ENCODE data around the gene MAP2K3.
"Not testable (repeated sequence)": the region's sequence is repeated elsewhere in the genome, so short reads cannot be mapped to it uniquely, and the experiment has no call there.

The MAP2K3 gene

DNA sequence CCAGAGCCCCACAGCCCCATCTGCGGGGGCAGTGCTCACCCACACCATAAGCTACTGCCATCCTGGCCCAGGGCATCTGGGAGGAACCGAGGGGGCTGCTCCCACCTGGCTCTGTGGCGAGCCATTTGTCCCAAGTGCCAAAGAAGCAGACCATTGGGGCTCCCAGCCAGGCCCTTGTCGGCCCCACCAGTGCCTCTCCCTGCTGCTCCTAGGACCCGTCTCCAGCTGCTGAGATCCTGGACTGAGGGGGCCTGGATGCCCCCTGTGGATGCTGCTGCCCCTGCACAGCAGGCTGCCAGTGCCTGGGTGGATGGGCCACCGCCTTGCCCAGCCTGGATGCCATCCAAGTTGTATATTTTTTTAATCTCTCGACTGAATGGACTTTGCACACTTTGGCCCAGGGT, 29.8 kb downstream of the MAP2K3 start:
- not testable (repeated sequence) for DNase-seq

DNA sequence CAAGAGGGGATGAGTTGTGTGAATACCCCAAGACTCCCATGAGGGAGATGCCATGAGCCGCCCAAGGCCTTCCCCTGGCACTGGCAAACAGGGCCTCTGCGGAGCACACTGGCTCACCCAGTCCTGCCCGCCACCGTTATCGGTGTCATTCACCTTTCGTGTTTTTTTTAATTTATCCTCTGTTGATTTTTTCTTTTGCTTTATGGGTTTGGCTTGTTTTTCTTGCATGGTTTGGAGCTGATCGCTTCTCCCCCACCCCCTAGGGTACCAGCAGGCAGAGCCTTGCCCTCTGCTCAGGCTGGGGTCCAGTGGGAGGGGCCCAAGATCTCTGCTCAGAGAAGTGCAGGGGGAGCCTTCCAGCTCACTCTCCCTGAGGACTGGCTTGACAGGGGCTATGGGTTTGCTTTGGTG, 30.2 kb downstream of the MAP2K3 start:
- DNase-seq, result not testable (repeated sequence)

GRCh38 chr17:21315246-21316000, 30.9 kb downstream of the MAP2K3 start:
- not testable (repeated sequence) for DNase-seq

- not testable (repeated sequence) for DNase-seq
Measured at GRCh38 chr17:21316212-21316886, 31.8 kb downstream of the MAP2K3 start.

DNA sequence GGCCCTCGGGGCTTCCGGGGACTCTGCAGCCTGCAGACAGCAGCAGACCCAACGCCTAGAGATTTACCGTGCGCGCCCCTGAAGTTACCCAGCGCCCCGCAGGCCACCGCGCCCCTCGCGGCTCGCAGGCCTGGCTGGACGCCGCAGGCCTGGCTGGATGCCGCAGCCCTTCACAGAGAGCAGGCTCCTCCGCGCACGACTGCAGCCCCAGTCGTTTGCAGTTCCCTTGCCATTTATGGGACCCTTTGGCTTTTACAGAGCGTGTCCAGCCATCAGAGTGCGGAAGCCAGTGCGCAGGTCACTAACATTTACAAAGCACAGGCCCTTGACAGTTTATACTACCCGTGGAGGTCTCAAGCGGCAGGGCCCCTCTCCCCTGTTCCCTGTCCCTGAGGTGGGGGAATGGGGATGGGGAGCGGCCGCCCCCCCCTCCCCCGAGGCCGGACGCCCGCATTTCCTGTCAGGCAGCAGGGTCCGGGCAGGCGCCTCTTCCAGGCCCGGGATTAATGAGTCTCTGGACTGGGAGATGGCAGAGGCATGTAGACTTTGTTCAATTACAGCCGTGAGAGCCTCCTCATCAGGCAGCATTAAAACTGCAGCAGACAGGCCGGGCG, 32.5 kb downstream of the MAP2K3 start:
- DNase-seq, result not testable (repeated sequence)

- DNase-seq, result not testable (repeated sequence)
Measured at GRCh38 chr17:21317821-21318220, 33.3 kb downstream of the MAP2K3 start.

DNA sequence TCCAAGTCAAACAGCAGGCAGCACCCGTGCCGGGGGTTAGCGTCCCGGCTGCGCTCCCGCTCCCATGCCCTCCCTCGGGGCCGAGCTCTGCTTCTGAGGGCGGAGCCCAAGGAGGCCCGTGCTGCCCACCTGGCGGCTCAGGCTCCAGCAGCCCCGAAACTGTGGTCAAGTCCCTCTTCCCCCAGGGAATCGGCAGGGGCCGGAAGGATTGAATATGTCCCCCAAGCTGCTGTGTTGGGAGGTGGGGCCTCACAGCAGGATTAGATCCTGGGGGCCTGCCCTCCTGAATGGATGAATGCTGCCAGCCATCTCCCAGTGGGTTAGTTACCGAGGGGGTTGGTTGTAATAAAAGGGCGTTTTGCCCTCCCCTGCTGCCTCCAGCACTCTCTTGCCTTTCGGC, 33.9 kb downstream of the MAP2K3 start:
- DNase-seq, result no peak

DNA sequence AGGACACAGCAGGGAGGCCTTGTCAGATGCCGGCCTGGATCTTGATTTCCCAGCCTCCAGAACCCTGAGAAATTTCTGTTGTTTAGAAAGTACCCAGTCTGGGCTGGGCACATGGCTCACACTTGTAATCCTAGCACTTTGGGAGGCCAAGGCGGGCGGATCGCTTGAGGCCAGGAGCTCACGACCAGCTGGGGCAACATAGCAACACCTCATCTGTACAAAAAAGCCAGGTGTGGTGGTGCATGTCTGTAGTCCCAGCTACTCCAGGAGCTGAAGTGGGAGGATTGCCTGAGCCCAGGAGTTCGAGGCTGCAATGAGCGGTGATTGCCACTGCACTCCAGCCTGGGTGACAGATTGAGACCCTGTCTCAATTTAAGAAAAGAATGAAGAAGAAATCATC, 34.3 kb downstream of the MAP2K3 start:
- DNase-seq, result not testable (repeated sequence)

DNA sequence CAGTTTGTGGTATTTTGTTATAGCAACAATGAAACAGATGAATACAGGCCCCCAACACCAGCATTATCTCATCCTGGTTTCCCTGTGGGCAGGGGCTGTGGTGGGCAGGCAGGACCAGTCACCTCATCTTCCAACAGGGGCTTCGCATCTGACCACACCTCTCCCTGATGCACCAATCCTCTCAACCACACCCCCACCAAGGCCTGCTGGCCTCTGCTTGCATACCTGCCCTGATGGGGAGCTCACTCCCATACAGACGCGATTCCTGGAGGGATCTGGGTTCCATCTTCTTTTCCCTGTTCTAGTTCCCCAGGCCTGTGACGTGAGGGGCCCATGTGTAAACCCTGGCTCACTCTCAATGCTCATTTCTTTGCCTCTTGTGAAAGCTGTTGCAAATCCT, 34.7 kb downstream of the MAP2K3 start:
- not testable (repeated sequence) for DNase-seq

DNA sequence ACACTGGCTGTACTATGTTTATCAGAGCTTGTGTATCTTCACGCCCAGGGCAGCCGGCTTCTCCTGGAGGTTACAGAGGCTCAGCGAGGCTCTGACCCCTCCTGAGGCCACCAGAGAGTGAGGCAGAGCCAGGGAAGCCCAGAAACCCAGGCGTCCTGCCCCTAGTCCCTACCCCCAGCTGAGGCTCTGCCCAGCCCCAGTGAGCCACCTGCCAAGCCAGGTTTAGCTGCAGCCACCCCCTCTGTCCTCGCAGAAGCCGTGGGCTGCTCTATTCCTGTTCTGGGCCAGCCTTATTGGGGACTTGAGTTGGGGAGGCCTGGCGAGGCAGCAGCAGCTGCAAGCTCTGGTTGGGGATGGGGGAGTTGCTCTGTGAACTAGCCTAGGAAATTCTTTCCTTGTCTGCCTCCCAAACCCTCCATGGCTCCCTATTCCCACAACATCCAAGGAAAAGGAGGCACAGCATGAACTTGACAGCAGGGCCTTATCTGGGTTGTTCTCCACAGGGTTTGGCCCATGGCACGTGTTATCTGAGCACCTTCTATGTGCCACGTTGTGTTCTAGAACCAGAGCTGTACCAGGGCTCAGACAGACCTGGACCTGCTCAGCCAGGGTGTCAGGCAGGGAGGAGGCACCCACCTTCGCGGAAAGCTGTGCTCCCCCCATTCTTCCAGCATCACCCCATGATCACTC, 35.3 kb downstream of the MAP2K3 start:
- not testable (repeated sequence) for DNase-seq

DNA sequence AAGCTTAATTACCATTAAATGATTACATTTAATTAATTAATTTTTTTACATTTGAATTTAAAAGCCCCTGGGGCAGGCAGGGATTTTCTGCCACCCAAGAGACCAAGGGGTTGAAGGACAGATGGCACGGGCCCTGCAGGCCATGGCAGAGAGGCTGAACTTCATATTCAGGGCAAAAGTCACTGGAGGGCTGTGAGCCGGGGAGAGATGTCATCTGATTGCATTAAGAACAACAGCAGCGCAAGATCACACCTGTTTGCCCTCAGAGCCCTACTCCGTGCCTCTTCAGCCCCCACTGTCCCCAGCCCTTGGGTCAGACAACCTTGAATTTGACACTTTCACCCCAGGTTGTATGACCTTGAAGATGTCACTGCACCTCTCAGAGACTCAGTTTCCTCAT, 35.9 kb downstream of the MAP2K3 start:
- not testable (repeated sequence) for DNase-seq

DNA sequence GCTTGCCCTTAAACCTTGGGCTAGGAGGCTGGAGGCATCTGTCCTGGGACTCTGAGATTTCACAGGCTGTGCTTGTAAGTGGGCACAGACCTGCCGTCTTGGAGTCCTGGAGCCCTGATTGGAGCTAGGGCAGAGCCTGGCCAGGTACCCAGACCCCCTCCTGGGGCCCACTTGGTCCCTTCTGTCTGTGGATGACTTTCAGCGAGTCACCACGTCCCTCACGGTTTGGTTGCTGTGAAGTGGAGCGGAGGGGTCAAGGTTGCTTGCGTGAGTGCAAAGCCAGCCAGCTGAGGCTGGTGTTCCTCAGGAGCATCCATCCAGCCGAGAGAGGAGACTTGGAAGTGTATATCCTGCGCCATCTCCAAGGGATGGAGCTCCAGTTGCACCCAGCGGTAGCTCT, 36.5 kb downstream of the MAP2K3 start:
- not testable (repeated sequence) for DNase-seq

DNA sequence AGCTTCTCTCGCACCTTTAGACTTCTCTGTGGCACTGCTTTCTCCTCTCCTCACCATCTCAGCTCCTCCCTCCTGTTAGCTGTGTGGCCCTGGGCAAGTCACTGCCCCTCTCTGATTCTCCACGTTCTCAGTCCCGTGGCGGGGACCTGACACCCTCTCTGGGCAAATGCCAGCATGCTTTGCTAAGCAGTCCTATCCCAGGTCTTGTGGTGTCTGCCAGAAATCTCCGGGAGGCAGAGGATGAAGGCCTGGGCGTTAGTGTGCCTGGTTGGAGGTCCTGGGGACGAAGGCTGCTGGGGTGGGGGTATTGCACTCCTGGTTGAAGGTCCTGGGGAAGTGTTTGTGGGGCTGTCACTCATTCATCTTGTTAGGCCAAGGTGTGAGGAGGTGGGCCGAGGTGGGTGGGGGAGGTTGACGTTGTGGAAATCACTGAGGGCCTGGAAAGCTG, 37.3 kb downstream of the MAP2K3 start:
- not testable (repeated sequence) for DNase-seq

DNA sequence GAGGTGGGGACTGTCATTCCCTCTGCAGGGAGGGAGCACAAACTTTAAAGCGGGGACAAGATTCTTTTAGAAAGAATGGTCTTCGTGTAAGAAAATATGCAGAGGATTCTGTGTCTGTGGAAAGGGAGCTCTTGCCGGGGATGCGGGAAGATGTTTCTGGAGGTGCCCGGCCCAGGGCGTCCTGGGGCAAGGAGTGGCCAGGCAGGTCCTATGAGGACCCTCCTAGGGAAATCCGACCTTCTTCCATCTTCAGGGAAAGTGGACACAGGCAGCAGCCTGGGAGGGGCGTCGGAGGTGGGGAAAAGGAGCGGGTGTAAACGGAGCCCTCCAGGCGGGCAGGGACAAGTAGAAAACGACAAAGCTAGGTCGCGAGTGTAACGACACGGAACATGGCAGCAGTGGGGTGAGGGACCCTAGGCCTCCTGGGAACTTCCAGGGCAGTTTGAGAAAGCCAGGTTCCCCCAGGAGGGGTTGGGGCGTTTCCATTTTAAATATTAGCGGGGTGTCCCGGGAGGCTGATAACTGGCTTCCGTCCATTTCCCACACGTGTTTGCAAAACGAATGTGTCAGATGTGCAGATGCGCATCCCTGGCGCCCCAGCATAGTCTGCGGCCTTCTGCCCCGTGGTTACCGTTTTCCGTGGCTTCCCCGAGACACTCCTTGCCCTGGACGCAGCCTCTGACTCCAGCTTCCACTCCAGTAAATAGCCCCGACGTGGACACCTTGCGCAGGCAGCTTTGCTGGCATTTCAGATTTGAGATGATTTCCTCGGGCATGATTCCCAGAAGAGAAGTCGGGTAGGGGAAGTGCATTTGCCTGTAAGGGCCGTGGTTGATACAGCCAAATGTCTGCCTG, 39.0 kb downstream of the MAP2K3 start:
- DNase-seq, result not testable (repeated sequence)

- not testable (repeated sequence) for DNase-seq
Measured at GRCh38 chr17:21324741-21325140, 40.2 kb downstream of the MAP2K3 start.

DNA sequence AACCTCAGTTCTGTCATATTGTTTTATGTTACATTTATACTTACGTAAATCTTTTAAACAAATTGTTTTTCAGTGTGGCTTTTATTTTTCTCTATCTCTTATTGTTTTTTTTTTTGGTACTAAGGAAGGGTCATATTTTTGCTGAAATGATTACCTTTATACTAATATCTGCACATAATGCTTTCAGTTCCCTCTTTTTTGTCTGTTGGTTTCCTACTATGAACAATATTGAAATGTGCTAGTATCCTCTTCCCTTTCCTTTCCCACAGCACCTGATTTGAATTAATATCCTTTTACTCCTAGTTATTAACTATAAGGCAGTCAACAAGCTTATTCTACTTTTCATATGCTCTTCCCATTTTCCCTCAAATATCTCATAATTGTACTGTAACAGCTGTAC, 43.4 kb downstream of the MAP2K3 start:
- not testable (repeated sequence) for DNase-seq

DNA sequence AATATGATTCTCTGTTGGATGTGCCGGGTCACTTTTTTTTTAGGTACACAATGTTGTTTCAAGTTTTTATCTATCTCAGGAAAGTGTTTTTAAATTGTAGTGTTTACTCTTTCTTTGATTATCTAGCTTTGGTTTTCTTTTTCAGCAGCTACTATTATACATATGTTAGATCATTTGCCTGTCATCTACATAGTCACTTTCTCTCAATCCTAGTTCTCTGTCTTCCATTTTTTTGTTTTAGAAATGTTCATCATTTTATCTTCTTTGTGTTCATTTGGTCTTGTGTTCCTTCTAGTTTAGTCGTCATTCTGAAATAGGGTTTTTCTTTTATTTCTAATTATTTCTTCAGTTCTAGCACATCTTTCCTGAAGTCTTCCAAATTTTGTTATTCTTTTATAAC, 44.3 kb downstream of the MAP2K3 start:
- not testable (repeated sequence) for DNase-seq

- DNase-seq, result no peak
Measured at GRCh38 chr17:21330436-21331160, 46.1 kb downstream of the MAP2K3 start.

DNA sequence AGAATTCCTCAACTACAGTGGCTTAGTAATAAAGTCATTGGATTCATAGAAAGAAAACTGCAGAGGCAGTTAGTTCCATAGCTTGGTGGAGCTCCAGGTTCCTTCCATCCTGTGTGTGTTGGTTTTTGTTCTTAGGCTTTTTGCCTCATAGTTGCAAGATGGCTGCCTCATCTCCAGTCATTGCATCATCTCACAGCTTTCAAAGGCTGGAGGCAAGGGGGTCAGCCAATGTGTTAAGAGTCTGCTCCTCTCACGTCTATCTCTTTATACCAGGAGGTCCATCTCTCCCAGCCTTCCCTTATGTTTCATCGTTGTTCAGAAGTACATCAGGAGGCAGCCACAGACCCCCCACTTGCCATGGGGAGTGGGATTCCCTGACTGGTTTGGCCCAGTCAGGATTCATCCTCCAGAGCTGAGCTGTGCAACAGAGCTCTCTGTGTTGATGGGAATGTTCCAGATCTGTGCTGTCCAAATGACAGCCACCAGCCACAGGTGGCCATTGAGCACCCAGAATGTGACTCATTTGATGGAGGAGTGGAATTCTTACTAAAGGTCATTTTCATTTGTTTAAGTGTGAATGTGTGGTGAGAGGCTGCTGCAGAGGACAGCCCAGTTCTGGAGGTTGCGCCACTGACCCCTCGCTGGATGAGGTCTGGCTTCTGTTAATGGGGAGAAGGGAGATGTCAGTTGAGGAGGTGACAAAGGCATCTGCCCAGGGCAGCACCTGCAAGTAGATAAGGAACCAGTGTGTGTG, 52.2 kb downstream of the MAP2K3 start:
- not testable (repeated sequence) for DNase-seq

DNA sequence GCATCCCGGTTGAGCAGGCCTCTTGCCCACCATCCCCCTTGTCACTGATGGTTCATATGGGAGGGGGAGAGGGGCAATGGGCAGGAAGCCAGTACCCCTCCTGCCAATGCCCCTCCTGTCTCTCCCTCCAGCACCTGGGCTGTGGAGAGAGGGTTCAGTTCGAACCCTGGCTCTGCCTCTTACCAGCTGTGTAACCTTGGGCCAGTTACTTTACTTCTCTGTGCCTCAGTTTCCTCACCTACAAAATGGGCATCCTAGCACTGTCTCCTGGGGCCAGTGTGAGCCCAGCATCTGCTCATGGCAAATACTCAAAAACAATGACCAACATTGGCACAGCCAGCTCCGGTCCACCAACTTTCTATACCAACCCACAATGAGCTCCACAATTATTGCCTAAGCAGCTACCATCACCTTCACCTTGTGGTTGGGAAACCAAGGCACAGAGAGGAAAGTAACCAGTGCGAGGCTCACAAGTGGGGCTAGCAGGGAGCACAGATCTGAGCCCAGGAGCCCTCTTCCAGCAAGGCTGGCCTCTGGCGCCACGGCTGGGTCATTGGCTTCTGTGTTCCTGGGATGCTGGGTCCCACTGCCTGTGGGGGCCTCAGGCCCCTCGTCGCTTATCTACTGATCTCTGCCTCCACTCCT, 53.6 kb downstream of the MAP2K3 start:
- not testable (repeated sequence) for DNase-seq

Measured in DMS153 (cell line).